ENCODE results near the gene USP17L17.
"Not testable (repeated sequence)": the region's sequence is repeated elsewhere in the genome, so short reads cannot be mapped to it uniquely, and the experiment has no call there.

Gene USP17L17, protein sequence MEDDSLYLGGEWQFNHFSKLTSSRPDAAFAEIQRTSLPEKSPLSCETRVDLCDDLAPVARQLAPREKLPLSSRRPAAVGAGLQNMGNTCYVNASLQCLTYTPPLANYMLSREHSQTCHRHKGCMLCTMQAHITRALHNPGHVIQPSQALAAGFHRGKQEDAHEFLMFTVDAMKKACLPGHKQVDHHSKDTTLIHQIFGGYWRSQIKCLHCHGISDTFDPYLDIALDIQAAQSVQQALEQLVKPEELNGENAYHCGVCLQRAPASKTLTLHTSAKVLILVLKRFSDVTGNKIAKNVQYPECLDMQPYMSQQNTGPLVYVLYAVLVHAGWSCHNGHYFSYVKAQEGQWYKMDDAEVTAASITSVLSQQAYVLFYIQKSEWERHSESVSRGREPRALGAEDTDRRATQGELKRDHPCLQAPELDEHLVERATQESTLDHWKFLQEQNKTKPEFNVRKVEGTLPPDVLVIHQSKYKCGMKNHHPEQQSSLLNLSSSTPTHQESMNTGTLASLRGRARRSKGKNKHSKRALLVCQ

DNA sequence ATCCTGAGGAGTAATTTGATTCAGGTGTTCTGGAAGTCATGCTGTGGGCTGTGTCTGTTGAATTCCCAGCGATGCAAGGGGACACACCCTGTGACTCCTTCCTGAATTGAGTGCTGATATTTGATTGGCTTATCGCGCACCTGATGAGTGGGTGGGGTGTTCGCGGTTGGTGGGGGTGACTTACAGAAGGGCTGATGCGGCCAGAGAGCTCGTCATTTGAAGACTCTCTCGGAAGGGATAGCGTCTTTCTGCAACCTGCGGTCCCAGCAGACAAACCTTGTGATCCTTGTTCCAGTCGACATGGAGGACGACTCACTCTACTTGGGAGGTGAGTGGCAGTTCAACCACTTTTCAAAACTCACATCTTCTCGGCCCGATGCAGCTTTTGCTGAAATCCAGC lies at the start of gene USP17L17:
TSS of gene USP17L17 (plus strand) at position 301 of the 400 bp plus-strand sequence. CDS start at position 301, 0 bp downstream.
- in situ Hi-C loops (cut with HindIII; ENCODE audit: low sequenced_read_pairs), result not testable (repeated sequence)

GRCh38 chr4:9210357-9210756 lies 33.3 kb upstream of the USP17L17 start, which contains the start of gene USP17L10:
TSS of gene USP17L10 (plus strand) at chr4:9210657. CDS start at chr4:9210657, 0 bp downstream.
- in situ Hi-C loops (cut with HindIII; ENCODE audit: low sequenced_read_pairs), result not testable (repeated sequence)

- in situ Hi-C loops (cut with HindIII; ENCODE audit: low sequenced_read_pairs), result not testable (repeated sequence)
Observed at GRCh38 chr4:9214701-9215100, 29.0 kb upstream of the USP17L17 start.

DNA sequence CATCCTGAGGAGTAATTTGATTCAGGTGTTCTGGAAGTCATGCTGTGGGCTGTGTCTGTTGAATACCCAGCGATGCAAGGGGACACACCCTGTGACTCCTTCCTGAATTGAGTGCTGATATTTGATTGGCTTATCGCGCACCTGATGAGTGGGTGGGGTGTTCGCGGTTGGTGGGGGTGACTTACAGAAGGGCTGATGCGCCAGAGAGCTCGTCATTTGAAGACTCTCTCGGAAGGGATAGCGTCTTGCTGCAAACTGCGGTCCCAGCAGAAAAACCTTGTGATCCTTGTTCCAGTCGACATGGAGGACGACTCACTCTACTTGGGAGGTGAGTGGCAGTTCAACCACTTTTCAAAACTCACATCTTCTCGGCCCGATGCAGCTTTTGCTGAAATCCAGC lies 28.6 kb upstream of the USP17L17 start, which contains the start of gene USP17L11:
TSS of gene USP17L11 (plus strand) at position 301 of the 400 bp plus-strand sequence. CDS start at position 301, 0 bp downstream.
- in situ Hi-C loops (cut with HindIII; ENCODE audit: low sequenced_read_pairs), result not testable (repeated sequence)

DNA sequence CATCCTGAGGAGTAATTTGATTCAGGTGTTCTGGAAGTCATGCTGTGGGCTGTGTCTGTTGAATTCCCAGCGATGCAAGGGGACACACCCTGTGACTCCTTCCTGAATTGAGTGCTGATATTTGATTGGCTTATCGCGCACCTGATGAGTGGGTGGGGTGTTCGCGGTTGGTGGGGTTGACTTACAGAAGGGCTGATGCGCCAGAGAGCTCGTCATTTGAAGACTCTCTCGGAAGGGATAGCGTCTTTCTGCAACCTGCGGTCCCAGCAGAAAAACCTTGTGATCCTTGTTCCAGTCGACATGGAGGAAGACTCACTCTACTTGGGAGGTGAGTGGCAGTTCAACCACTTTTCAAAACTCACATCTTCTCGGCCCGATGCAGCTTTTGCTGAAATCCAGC lies 23.8 kb upstream of the USP17L17 start, which contains the start of gene USP17L12:
TSS of gene USP17L12 (plus strand) at position 301 of the 400 bp plus-strand sequence. CDS start at position 301, 0 bp downstream.
- in situ Hi-C loops (cut with HindIII; ENCODE audit: low sequenced_read_pairs), result not testable (repeated sequence)

DNA sequence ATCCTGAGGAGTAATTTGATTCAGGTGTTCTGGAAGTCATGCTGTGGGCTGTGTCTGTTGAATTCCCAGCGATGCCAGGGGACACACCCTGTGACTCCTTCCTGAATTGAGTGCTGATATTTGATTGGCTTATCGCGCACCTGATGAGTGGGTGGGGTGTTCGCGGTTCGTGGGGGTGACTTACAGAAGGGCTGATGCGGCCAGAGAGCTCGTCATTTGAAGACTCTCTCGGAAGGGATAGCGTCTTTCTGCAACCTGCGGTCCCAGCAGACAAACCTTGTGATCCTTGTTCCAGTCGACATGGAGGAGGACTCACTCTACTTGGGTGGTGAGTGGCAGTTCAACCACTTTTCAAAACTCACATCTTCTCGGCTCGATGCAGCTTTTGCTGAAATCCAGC lies 19.1 kb upstream of the USP17L17 start, which contains the start of gene USP17L13:
TSS of gene USP17L13 (plus strand) at position 301 of the 400 bp plus-strand sequence. CDS start at position 301, 0 bp downstream.
- in situ Hi-C loops (cut with HindIII; ENCODE audit: low sequenced_read_pairs), result not testable (repeated sequence)

DNA sequence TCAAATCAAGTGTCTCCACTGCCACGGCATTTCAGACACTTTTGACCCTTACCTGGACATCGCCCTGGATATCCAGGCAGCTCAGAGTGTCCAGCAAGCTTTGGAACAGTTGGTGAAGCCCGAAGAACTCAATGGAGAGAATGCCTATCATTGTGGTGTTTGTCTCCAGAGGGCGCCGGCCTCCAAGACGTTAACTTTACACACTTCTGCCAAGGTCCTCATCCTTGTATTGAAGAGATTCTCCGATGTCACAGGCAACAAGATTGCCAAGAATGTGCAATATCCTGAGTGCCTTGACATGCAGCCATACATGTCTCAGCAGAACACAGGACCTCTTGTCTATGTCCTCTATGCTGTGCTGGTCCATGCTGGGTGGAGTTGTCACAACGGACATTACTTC lies 13.4 kb upstream of the USP17L17 start:
- in situ Hi-C loops (cut with HindIII; ENCODE audit: low sequenced_read_pairs), result not testable (repeated sequence)

DNA sequence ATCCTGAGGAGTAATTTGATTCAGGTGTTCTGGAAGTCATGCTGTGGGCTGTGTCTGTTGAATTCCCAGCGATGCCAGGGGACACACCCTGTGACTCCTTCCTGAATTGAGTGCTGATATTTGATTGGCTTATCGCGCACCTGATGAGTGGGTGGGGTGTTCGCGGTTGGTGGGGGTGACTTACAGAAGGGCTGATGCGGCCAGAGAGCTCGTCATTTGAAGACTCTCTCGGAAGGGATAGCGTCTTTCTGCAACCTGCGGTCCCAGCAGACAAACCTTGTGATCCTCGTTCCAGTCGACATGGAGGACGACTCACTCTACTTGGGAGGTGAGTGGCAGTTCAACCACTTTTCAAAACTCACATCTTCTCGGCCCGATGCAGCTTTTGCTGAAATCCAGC lies 9.6 kb upstream of the USP17L17 start, which contains the start of gene USP17L15:
TSS of gene USP17L15 (plus strand) at position 301 of the 400 bp plus-strand sequence. CDS start at position 301, 0 bp downstream.
- in situ Hi-C loops (cut with HindIII; ENCODE audit: low sequenced_read_pairs), result not testable (repeated sequence)

GRCh38 chr4:9238461-9238860 lies 5.2 kb upstream of the USP17L17 start:
- in situ Hi-C loops (cut with HindIII; ENCODE audit: low sequenced_read_pairs), result not testable (repeated sequence)

DNA sequence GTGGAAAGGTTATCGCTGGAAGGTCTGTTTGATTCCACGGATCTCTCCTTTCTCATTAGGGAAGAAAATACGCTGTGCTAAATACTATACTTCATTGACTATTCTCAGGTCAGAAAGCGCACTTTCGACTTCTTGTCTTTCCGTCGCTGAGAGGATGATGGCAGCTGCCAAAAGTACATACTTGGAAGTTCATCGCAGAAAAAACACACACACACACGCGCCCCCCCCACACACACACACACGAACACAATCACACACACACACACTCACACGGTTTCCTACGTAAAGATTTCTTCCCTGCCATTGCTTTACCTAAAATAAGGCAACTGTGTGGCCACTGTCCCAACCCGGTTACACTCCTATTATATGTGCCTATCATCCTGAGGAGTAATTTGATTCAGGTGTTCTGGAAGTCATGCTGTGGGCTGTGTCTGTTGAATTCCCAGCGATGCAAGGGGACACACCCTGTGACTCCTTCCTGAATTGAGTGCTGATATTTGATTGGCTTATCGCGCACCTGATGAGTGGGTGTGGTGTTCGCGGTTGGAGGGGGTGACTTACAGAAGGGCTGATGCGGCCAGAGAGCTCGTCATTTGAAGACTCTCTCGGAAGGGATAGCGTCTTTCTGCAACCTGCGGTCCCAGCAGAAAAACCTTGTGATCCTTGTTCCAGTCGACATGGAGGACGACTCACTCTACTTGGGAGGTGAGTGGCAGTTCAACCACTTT lies 4.4 kb downstream of the USP17L17 start, which contains the start of gene USP17L18:
TSS of gene USP17L18 (plus strand) at position 678 of the 728 bp plus-strand sequence. CDS start at position 678, 0 bp downstream.
- in situ Hi-C loops (cut with HindIII; ENCODE audit: low sequenced_read_pairs), result not testable (repeated sequence)

GRCh38 chr4:9253078-9253477 lies 9.4 kb downstream of the USP17L17 start, which contains the start of gene USP17L19:
TSS of gene USP17L19 (plus strand) at chr4:9253378. CDS start at chr4:9253378, 0 bp downstream.
- in situ Hi-C loops (cut with HindIII; ENCODE audit: low sequenced_read_pairs), result not testable (repeated sequence)

DNA sequence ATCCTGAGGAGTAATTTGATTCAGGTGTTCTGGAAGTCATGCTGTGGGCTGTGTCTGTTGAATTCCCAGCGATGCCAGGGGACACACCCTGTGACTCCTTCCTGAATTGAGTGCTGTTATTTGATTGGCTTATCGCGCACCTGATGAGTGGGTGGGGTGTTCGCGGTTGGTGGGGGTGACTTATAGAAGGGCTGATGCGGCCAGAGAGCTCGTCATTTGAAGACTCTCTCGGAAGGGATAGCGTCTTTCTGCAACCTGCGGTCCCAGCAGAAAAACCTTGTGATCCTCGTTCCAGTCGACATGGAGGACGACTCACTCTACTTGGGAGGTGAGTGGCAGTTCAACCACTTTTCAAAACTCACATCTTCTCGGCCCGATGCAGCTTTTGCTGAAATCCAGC lies 14.1 kb downstream of the USP17L17 start, which contains the start of gene USP17L20:
TSS of gene USP17L20 (plus strand) at position 301 of the 400 bp plus-strand sequence. CDS start at position 301, 0 bp downstream.
- in situ Hi-C loops (cut with HindIII; ENCODE audit: low sequenced_read_pairs), result not testable (repeated sequence)

DNA sequence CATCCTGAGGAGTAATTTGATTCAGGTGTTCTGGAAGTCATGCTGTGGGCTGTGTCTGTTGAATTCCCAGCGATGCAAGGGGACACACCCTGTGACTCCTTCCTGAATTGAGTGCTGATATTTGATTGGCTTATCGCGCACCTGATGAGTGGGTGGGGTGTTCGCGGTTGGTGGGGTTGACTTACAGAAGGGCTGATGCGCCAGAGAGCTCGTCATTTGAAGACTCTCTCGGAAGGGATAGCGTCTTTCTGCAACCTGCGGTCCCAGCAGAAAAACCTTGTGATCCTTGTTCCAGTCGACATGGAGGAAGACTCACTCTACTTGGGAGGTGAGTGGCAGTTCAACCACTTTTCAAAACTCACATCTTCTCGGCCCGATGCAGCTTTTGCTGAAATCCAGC lies 18.9 kb downstream of the USP17L17 start, which contains the start of gene USP17L21:
TSS of gene USP17L21 (plus strand) at position 301 of the 400 bp plus-strand sequence. CDS start at position 301, 0 bp downstream.
- in situ Hi-C loops (cut with HindIII; ENCODE audit: low sequenced_read_pairs), result not testable (repeated sequence)

GRCh38 chr4:9267319-9267718 lies 23.6 kb downstream of the USP17L17 start, which contains the start of gene USP17L22:
TSS of gene USP17L22 (plus strand) at chr4:9267619. CDS start at chr4:9267619, 0 bp downstream.
- in situ Hi-C loops (cut with HindIII; ENCODE audit: low sequenced_read_pairs), result not testable (repeated sequence)

GRCh38 chr4:9271719-9272118 lies 28.0 kb downstream of the USP17L17 start:
- in situ Hi-C loops (cut with HindIII; ENCODE audit: low sequenced_read_pairs), result not testable (repeated sequence)
